Neutrophil (primary cell): ENCODE measurements around the gene USP31.
A peak's percentile ranks its signal among the peaks of the same experiment; 100 is the strongest.
"Not testable (repeated sequence)": the region's sequence is repeated elsewhere in the genome, so short reads cannot be mapped to it uniquely, and the experiment has no call there.

Source experiments
- H3K27ac ChIP-seq: fragments of 200-600 bp; sonication (generic); 2 replicates; pipeline ENCODE4 v1.5.1; 2016; ENCODE audit warnings: mild to moderate bottlenecking, moderate library complexity
- H3K27me3 ChIP-seq: fragments of 200-600 bp; sonication (generic); 2 replicates; pipeline ENCODE4 v1.6.0; 2016; ENCODE audit warnings: mild to moderate bottlenecking
- H3K36me3 ChIP-seq: fragments of 200-600 bp; sonication (generic); 2 replicates; pipeline ENCODE4 v1.5.1; 2017
- H3K4me1 ChIP-seq, 2 experiments: fragments of 200-600 bp in 1 of 2; sonication (generic) in 1 of 2; 1 replicate in 1 of 2; 2 replicates in 1 of 2; pipeline versions ENCODE4 v1.5.1 to v1.6.1; 2013 to 2016; ENCODE audit warnings: low read depth in 1 of 2, low read length in 1 of 2, mild to moderate bottlenecking in 1 of 2, moderate library complexity in 1 of 2; ENCODE audit not compliant: control insufficient read depth in 1 of 2, insufficient read depth in 1 of 2
- H3K4me3 ChIP-seq, 2 experiments: fragments of 200-600 bp in 1 of 2; sonication (generic) in 1 of 2; 1 replicate in 1 of 2; 2 replicates in 1 of 2; pipeline ENCODE4 v1.5.1; 2013 to 2016; ENCODE audit warnings: low read depth in 1 of 2, low read length in 1 of 2, mild to moderate bottlenecking in 1 of 2, moderate library complexity in 1 of 2
- H3K9me3 ChIP-seq: fragments of 200-600 bp; sonication (generic); 2 replicates; pipeline ENCODE4 v1.5.1; 2016
- TF ChIP-seq, protein P1 (sequence below): fragments of 200-600 bp; sonication (generic); IDR thresholded peaks from 2 replicates; pipeline ENCODE4 v1.5.1; 2016; ENCODE audit warnings: antibody characterized with exemption

Gene USP31

GRCh38 chr16:23148166-23148512 is 1.1 kb downstream of the USP31 start:
- Histone ChIP-seq H3K4me3 (peak overlapping the region; percentile 56 to 62), H3K36me3 (no peaks in the 10 kb centered on the region), H3K9me3 (no peaks in the 10 kb centered on the region), H3K4me1 (peaks cover 16 to 17% of the 10 kb centered on the region in 2 experiments), H3K27ac (no peak overlapping the region), H3K27me3 (peaks cover 39% of the 10 kb centered on the region)
- TF ChIP-seq, protein P1, sequence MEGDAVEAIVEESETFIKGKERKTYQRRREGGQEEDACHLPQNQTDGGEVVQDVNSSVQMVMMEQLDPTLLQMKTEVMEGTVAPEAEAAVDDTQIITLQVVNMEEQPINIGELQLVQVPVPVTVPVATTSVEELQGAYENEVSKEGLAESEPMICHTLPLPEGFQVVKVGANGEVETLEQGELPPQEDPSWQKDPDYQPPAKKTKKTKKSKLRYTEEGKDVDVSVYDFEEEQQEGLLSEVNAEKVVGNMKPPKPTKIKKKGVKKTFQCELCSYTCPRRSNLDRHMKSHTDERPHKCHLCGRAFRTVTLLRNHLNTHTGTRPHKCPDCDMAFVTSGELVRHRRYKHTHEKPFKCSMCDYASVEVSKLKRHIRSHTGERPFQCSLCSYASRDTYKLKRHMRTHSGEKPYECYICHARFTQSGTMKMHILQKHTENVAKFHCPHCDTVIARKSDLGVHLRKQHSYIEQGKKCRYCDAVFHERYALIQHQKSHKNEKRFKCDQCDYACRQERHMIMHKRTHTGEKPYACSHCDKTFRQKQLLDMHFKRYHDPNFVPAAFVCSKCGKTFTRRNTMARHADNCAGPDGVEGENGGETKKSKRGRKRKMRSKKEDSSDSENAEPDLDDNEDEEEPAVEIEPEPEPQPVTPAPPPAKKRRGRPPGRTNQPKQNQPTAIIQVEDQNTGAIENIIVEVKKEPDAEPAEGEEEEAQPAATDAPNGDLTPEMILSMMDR = no peak

DNA sequence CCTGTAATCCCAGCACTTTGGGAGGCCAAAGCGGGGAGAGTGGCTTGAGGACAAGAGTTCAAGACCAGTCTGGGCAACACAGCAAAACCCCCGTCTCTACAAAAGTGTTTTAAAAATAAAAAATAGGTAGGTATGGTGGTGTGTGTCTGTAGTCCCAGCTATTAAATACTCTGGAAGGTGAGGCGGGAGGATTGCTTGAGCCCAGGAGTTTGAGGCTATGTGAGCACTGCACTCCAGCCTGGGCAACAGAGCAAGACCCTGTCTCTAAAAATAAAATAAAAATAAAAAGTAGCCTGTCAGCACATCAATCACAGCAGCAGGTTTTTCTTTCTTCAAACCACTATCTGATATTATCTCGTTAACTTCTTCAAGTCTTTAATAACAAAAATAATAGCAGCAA is 1.6 kb downstream of the USP31 start:
- no peak overlapping the region for H3K27ac ChIP-seq
- peaks cover 35% of the 10 kb centered on the region for H3K27me3 ChIP-seq
- TF ChIP-seq, protein P1 = no peak
- peaks cover 16 to 17% of the 10 kb centered on the region in 2 experiments for H3K4me1 ChIP-seq
- no peak overlapping the region for H3K4me3 ChIP-seq
- H3K36me3 ChIP-seq = no peaks in the 10 kb centered on the region
- H3K9me3 ChIP-seq = no peaks in the 10 kb centered on the region

DNA sequence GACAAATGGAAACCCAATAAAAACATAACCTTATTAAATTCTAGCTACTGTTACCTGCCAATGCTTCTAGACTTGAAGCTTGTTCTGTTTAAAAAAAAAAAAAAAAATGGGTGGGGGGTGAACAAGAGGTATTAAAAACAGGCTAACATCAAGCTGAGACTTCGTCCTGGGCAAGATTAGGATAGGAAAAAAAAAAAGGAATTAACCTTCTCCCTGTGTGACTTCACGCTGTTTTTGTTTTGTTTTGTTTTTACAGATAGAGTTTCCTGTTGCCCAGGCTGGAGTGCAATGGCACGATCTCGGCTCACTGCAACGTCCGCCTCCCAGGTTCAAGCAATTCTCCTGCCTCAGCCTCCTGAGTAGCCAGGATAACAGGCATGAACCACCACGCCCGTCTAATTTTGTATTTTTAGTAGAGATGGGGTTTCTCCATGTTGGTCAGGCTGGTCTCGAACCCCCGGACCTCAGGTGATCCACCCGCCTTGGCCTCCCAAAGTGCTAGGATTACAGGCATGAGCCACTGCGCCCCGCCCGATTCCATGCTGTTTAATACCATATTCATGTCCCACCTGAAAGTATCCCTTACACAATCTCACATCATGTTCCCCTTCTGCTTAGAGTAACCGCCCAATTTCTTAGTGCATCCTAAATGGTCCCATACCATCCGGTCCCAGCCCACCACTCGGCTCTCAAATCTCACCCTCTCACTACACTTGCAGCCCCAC is 2.2 kb downstream of the USP31 start:
- H3K9me3 ChIP-seq = no peaks in the 10 kb centered on the region
- TF ChIP-seq, protein P1 = no peak
- peaks cover 16 to 17% of the 10 kb centered on the region in 2 experiments for H3K4me1 ChIP-seq
- H3K27ac ChIP-seq = no peak overlapping the region
- no peaks in the 10 kb centered on the region for H3K36me3 ChIP-seq
- peaks cover 28% of the 10 kb centered on the region for H3K27me3 ChIP-seq
- H3K4me3 ChIP-seq = no peak overlapping the region

DNA sequence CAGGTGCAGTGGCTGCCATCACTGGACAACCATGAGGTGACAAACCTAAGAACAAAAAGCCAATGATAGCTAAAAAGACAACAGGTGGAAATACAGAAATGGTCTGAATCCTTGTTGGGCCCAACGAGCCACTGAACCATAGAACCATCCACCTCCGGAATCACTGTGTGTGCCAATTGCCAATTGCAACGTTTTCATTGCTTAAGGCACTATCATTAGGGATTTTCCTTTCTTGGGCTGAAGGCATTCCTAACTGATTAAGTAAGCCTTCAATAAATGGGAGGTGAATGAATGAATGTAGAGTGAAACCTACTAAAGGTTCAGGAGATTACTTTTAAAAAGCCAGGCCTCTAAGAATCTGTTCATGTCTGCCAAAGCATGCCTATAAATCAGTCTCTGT is 3.6 kb downstream of the USP31 start:
- Histone ChIP-seq H3K4me3 (no peak overlapping the region), H3K4me1 (peaks cover 16 to 17% of the 10 kb centered on the region in 2 experiments), H3K36me3 (no peaks in the 10 kb centered on the region), H3K27me3 (peaks cover 14% of the 10 kb centered on the region), H3K9me3 (no peaks in the 10 kb centered on the region), H3K27ac (no peak overlapping the region)
- TF ChIP-seq, protein P1 = no peak

- H3K4me3 ChIP-seq = no peak overlapping the region
- no peak overlapping the region for H3K27ac ChIP-seq
- no peaks in the 10 kb centered on the region for H3K36me3 ChIP-seq
- no peaks in the 10 kb centered on the region for H3K9me3 ChIP-seq
- H3K4me1 ChIP-seq = peaks cover 16 to 17% of the 10 kb centered on the region in 2 experiments
- peaks cover 12% of the 10 kb centered on the region for H3K27me3 ChIP-seq
- TF ChIP-seq, protein P1 = no peak
These were observed 4.1 kb downstream of the USP31 start for GRCh38 chr16:23145186-23145585.

DNA sequence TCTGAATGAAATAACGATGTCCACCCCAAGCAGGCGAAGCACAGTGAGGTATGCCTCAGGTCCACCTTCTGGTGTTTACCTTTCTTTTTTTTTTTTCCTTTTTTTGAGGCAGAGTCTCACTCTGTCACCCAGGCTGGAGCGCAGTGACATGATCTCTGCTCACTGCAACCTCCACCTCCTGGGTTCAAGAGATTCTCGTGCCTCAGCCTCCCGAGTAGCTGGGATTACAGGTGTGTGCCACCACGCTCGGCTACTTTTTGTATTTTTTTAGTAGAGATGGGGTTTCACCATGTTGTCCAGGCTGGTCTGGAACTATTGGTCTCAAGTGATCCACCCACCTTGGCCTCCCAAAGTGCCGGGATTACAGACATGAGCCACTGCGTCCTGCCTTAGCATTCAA is 4.9 kb downstream of the USP31 start:
- H3K27ac ChIP-seq, H3K9me3 ChIP-seq, H3K36me3 ChIP-seq, H3K4me3 ChIP-seq: not testable (repeated sequence)
- H3K4me1 ChIP-seq = peaks cover 10 to 11% of the 10 kb centered on the region in 2 experiments
- peaks cover 12% of the 10 kb centered on the region for H3K27me3 ChIP-seq
